Left forelimb (tissue), 1 donor: ENCODE results near the gene SORD.
"Not testable (repeated sequence)": the region's sequence is repeated elsewhere in the genome, so short reads cannot be mapped to it uniquely, and the experiment has no call there.

Source experiments
- DNase-seq: peaks from one replicate; pipeline ENCODE4 v3.0.0-alpha.2; 2018; ENCODE audit warnings: low spot score

The SORD gene

GRCh38 chr15:45062301-45062700 is 39.3 kb downstream of the SORD start:
- DNase-seq: not testable (repeated sequence)

GRCh38 chr15:45064386-45064785 is 41.4 kb downstream of the SORD start:
- DNase-seq: no peak

GRCh38 chr15:45069942-45070360 is 47.0 kb downstream of the SORD start:
- DNase-seq: not testable (repeated sequence)

GRCh38 chr15:45073602-45074001 is 50.6 kb downstream of the SORD start:
- DNase-seq: not testable (repeated sequence)

GRCh38 chr15:45075440-45076320 is 52.7 kb downstream of the SORD start:
- not testable (repeated sequence) for DNase-seq

- not testable (repeated sequence) for DNase-seq
Measured at GRCh38 chr15:45077391-45077790, 54.4 kb downstream of the SORD start.

GRCh38 chr15:45079201-45079600 is 56.2 kb downstream of the SORD start:
- DNase-seq: not testable (repeated sequence)

- not testable (repeated sequence) for DNase-seq
Measured at GRCh38 chr15:45079628-45080246, 56.7 kb downstream of the SORD start.

GRCh38 chr15:45080593-45080992 is 57.6 kb downstream of the SORD start:
- DNase-seq: not testable (repeated sequence)

GRCh38 chr15:45082412-45082811 is 59.4 kb downstream of the SORD start:
- DNase-seq: not testable (repeated sequence)

GRCh38 chr15:45083223-45083622 is 60.2 kb downstream of the SORD start:
- no peak for DNase-seq

- no peak for DNase-seq
Measured at GRCh38 chr15:45084163-45084562, 61.2 kb downstream of the SORD start.

- no peak for DNase-seq
Measured at GRCh38 chr15:45087513-45087912, 64.5 kb downstream of the SORD start.

GRCh38 chr15:45088801-45089711 is 66.1 kb downstream of the SORD start:
- DNase-seq: no peak

- DNase-seq: no peak
Measured at GRCh38 chr15:45089712-45090373, 66.8 kb downstream of the SORD start.

- DNase-seq: peak; percentile 33
Measured at GRCh38 chr15:45091161-45091560, 68.2 kb downstream of the SORD start.

GRCh38 chr15:45091576-45091975 is 68.6 kb downstream of the SORD start:
- DNase-seq: no peak

- peak; percentile 30 for DNase-seq
Measured at GRCh38 chr15:45093013-45093412, 70.0 kb downstream of the SORD start.

- DNase-seq: peak; percentile 33
Measured at GRCh38 chr15:45093622-45094357, 70.8 kb downstream of the SORD start.

- peak; percentile 53 for DNase-seq
Measured at GRCh38 chr15:45094358-45094730, 71.3 kb downstream of the SORD start.

GRCh38 chr15:45095661-45096060 is 72.7 kb downstream of the SORD start:
- DNase-seq: no peak
